Measurements from ENCODE around the gene GHRHR. TPM values are rescaled to one million over a fixed set of nuclear protein-coding genes. Genes with fewer than 3 reads are reported as not detected.

Gene GHRHR
- total RNA-seq, 1 experiment from 2014 or later = not detected

DNA sequence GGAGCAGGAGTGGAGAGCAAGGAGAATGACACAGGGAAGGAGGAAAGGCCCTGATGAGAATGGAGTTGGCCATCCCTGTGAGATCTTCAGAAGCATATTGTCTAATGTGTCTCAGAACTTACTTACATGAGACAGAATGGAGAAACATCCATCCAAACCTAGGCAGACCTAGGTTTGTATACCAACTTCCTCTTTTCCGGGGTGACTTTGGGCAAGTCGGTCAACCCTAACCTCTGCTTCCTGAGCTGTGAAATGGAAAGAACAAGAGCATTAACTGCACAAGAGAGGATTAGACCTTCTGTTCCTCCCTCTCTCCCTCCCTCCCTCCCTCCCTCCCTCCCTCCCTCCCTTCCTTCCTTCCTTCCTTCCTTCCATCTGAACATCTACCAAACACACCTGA is 4.5 kb downstream of the GHRHR start:
- no peak for DNase-seq (ENCODE audit: low read depth)

DNA sequence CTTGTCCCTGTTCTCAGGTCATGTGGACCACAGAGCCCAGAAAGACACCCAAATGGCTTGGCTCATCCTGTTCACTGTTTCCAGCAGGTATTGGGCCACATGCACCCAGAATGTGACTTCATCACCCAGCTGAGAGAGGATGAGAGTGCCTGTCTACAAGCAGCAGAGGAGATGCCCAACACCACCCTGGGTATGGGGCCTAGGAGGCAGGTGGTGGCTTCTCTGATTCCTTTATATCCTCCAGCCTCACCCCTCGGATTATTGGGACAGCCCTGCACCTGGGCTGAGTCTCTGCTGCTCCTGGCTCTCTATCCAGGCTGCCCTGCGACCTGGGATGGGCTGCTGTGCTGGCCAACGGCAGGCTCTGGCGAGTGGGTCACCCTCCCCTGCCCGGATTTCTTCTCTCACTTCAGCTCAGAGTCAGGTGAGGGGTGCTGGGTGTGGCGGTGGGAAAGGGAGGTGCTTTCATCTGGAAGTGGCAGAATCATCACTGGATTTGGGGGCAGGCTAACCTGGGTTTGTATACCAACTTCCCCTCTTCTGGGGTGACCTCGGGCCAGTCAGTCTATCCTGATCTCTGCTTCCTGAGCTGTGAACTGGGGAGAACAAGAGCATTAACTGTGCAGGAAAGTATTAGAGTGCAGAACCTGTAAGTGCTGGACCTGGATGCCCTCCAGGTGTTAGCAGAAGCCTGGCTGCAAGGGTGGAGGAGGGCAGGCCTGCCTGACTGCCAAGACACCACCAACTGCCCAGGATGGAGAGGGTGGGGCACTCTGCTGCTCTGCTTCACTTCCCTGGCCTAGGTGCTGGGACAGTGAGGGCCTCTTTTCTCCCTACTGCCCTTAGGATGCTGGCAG is 5.2 kb downstream of the GHRHR start:
- DNase-seq (ENCODE audit: low read depth) = no peak

- no peak for DNase-seq (ENCODE audit: low read depth)
Observed at GRCh38 chr7:30969604-30969970, 5.8 kb downstream of the GHRHR start.

GRCh38 chr7:30970074-30970473 is 6.3 kb downstream of the GHRHR start:
- no peak for DNase-seq (ENCODE audit: low read depth)

GRCh38 chr7:30970594-30971094 is 6.9 kb downstream of the GHRHR start:
- no peak for DNase-seq (ENCODE audit: low read depth)

DNA sequence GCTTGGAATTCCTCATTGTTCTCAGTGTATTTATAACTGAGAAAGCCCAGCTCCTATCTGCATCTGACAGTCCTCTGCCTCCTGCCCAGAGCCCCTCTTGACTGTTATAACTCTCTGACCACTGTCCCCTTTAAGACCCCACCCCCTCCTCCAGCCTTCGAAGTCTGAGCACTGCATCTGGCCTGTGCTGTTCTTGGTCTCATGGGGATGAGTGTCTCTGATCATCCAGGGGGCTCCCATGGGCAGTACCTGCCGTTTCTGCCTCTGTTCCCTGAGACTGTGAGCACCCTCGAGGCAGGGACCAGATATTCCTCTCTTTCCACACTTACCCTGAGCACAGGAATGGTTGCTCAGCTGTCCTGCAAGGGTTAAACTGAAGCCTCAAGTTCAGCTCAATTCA is 7.7 kb downstream of the GHRHR start:
- no peak for DNase-seq (ENCODE audit: low read depth)

DNA sequence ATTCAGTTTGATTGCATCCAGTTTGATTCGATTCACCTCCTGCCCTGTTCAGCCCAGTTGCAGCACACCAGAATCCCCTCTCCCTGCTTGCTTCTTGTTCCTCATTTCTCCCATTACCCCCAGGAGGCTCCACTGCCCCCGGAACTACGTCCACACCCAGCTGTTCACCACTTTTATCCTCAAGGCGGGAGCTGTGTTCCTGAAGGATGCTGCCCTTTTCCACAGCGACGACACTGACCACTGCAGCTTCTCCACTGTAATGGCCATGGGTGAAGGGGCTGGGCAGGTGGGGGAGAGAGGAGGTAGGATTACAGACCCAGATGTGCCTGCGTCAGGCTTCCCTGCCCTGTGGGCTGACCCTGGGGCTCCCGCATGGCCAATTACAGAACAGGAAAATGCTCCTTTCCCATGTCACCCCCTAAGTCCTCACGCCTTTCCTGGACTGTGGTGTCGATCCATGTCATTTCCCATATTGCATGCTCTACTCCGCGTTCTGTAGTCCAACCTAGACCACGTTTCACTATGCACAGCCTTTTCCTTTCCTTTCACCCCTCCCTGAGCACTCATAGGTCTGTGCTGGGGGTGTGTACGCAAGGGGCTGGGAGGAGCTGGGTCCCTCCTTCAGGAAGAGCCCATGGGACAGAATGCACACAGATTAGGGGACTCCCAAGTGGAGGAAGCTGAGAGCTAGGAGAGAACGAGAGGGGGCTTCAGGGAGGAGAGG is 8.2 kb downstream of the GHRHR start:
- no peak for DNase-seq (ENCODE audit: low read depth)

DNA sequence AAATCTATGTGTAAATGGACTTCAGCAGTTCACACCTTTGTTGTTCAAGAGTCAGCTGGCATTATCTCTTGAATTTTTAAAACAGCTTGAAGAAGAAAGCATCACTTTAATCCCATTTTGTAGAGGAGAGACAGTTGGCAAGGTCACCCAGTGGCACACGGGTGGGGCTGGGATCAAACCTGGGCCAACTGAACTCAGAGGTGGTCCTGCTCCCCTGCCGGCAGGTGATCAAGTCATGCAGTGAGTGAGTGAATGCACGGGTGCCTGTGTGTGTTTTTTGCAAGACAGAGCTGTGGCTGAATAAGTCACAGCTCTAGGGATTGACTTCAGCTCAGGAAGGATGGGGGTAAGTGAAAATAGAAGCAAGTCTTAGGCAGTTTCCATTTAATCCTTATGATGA is 9.5 kb downstream of the GHRHR start:
- no peak for DNase-seq (ENCODE audit: low read depth)

GRCh38 chr7:30973791-30974604 is 10.2 kb downstream of the GHRHR start:
- no peak for DNase-seq (ENCODE audit: low read depth)

DNA sequence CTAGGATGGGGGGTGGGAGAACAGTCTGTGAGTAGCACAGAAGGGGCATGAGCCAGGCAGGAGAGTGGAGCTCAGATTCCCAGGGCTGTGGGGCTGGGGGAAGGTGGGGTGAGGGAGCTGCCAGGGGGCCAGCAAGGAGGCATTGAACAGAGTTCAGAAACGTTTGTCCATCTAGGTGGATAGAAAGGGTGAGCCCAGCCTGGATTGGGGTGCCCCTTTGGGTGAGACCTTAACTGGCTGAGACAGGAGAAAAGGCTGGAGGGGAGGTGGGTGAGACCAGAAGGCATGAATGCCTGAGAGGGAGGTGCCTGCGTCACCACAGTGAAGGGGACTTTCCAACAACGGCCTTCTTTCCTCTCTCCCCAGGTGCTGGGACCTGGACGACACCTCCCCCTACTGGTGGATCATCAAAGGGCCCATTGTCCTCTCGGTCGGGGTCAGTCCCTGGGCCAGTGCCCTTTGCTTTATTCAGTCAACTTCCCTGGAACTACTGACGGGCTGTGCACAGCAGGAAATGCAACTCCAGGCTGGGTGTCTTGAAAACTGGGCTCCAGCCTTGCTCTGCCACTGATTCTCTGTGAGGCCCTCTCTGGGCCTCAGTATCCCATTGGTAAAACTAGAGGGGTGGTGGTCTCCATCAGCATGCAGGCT is 11.0 kb downstream of the GHRHR start:
- DNase-seq (ENCODE audit: low read depth) = peak; percentile 40

- DNase-seq (ENCODE audit: low read depth) = no peak
Observed at GRCh38 chr7:30975256-30975899, 11.6 kb downstream of the GHRHR start.

DNA sequence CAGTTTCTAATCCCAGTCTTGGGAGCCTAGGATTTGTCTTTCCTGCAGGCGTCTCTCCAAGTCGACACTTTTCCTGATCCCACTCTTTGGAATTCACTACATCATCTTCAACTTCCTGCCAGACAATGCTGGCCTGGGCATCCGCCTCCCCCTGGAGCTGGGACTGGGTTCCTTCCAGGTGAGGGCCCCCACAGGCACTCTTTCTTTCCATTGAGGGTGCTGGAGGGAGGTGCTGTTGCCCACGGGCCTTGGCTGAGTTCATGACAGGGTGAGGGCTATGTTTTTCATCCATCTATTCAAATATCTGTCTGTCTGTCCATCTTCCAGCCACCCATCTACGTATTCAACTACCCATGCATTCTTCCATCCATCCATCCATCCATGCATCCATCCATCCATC is 12.6 kb downstream of the GHRHR start:
- DNase-seq (ENCODE audit: low read depth) = no peak

DNA sequence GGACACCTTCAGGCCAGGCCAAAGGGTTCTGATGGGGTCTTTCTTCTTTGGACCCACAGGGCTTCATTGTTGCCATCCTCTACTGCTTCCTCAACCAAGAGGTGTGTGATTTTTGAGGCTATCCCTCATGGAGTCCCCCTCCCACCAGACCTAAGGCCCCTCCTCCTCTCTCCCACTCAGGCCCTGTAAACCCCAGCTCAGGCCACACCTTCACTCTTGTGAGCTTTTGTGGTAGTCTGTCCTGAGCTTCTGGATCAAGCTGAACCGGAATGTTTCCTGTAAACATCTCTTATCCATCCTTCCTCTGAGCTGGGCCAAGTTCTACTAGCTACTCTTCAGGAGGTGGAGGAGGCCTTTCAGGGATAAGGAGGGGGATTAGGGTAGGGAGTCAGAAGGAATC is 13.5 kb downstream of the GHRHR start:
- no peak for DNase-seq (ENCODE audit: low read depth)

GRCh38 chr7:30977896-30978564 is 14.3 kb downstream of the GHRHR start:
- DNase-seq (ENCODE audit: low read depth) = no peak

DNA sequence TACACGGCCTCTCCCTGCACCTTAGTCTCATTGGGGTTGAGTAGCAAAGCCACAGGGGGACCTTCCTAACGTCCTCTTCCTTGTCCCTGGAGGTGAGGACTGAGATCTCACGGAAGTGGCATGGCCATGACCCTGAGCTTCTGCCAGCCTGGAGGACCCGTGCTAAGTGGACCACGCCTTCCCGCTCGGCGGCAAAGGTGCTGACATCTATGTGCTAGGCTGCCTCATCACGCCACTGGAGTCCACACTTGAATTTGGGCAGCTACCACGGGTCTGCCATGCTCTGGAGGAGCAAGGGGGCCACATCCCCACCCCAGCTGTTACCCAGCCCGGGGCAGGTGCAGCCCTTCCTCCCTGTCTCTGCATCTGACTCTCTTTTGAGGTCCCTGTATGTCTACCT is 15.3 kb downstream of the GHRHR start:
- DNase-seq (ENCODE audit: low read depth) = no peak

GRCh38 chr7:30980194-30980593 is 16.4 kb downstream of the GHRHR start:
- no peak for DNase-seq (ENCODE audit: low read depth)

DNA sequence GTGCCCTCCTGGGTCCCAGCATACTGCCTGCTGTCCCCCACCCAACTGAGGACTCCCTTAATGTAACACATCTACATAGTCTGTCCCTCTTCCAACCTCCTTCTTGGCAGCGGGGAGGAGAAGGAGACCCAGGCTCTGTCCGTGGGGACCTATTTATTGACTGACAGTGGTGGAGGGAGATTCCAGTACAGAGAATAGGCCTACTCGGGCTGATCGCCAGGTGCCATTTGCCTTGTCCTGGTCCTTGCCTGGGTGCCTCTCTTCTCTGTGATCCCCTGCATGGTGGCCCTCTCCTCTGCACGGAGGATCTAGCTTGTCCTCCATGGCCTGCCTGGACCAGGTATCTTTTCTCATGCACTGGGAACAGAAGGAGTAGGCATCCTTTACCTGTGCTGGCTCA is 17.0 kb downstream of the GHRHR start:
- DNase-seq (ENCODE audit: low read depth) = no peak

DNA sequence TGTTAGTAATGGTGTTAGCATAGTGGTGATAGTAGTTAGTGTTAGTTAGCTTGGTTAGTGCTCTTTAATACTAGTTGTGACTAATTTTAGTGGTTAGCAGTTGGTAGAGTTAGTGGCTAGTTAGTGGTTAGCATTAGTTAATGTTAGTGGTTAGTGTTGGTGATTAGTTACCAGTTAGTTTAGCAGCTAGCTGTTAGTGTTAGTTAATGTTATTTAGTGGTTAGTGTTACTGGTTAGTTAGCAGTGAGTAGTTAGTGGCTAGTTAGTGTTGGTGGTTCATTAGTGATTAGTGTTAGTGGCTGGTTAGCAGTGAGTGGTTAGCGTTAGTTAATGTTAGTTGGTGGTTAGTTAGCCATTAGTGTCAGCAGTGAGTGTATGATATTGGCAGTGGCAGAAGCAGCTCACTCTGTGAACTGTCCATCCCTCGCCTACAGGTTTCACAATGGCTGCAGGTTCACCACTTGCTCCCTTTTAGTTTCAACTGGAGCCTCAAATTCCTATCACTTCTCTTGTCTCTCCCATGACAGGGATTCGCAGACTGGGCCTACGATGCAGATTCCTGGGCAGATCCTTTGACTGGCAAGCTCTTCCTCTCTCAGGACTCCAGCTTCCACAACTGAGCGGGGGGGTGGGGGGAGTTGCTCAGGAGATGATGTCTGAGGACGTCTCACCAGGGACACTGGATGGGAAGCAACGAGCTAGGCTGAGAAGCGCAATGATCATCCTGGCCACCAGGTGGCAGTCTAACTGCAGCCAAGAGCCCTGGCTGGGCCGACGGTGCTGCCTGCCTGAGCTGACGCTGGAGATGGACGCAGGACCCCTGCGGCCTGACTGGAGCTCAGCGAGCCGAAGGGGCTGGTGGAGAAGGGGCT is 19.5 kb downstream of the GHRHR start:
- peak; percentile 61 for DNase-seq (ENCODE audit: low read depth)

GRCh38 chr7:30983914-30984247 is 20.1 kb downstream of the GHRHR start:
- no peak for DNase-seq (ENCODE audit: low read depth)

Data from LHCN-M2 (cell line).